Caco-2 (cell line): ENCODE data around the gene VPS39. TPM values are rescaled to one million over a fixed set of nuclear protein-coding genes. Genes with fewer than 3 reads are reported as not detected.

Source experiments
- BruUV-seq: library from RNA; stranded (reverse); fragments of 400-500 nt; replicated peaks from 2 replicates; lab custom pipeline; 2021; lab: Mats Ljungman, UMichigan
- CTCF ChIA-PET: fragments of 300-600 bp; sonication (Branson Sonifier 250); formaldehyde crosslinking; loops from one replicate; lab custom pipeline; 2022; ENCODE audit warnings: antibody characterized with exemption; lab: Charles Lee
- POLR2A ChIA-PET: fragments of 300-600 bp; sonication (Branson Sonifier 250); formaldehyde crosslinking; loops from one replicate; lab custom pipeline; 2022; ENCODE audit warnings: antibody characterized with exemption; lab: Charles Lee
- DNase-seq, 2 experiments: peaks; one replicate each; pipeline versions ENCODE4 v3.0.0 to v3.0.0-alpha.2; 2020 to 2022
- H3K27me3 ChIP-seq: replicated peaks from 2 replicates; pipeline ENCODE4 v1.6.0; 2011; ENCODE audit warnings: low read length; ENCODE audit not compliant: control insufficient read depth, insufficient read depth
- H3K36me3 ChIP-seq: 2 replicates; pipeline ENCODE4 v1.5.1; 2011; ENCODE audit warnings: low read length; ENCODE audit not compliant: control insufficient read depth, insufficient read depth
- H3K4me1 ChIP-seq: fragments of 250-450 bp; sonication (Bioruptor Pico); 2 replicates; pipeline ENCODE4 v1.5.1; 2020; ENCODE audit warnings: mild to moderate bottlenecking
- H3K4me3 ChIP-seq: 2 replicates; pipeline ENCODE4 v1.5.1; 2011; ENCODE audit warnings: low read depth, mild to moderate bottlenecking, control low read depth, low read length
- H3K9me3 ChIP-seq: fragments of 250-450 bp; sonication (Bioruptor Pico); 2 replicates; pipeline ENCODE4 v1.5.1; 2020; ENCODE audit warnings: mild to moderate bottlenecking, moderate library complexity
- H3K27ac Mint-ChIP-seq: one replicate; pipeline ENCODE4 v1.8.0; 2022; ENCODE audit warnings: mixed read lengths; ENCODE audit not compliant: unreplicated experiment
- H3K27me3 Mint-ChIP-seq: one replicate; pipeline ENCODE4 v1.8.0; 2022; ENCODE audit warnings: mixed read lengths; ENCODE audit not compliant: insufficient read depth, unreplicated experiment
- H3K36me3 Mint-ChIP-seq: one replicate; pipeline ENCODE4 v1.8.0; 2022; ENCODE audit warnings: mild to moderate bottlenecking, mixed read lengths; ENCODE audit not compliant: insufficient read depth, unreplicated experiment
- H3K4me1 Mint-ChIP-seq: one replicate; pipeline ENCODE4 v1.8.0; 2022; ENCODE audit warnings: low read depth, mixed read lengths; ENCODE audit not compliant: unreplicated experiment
- H3K4me3 Mint-ChIP-seq: one replicate; pipeline ENCODE4 v1.8.0; 2022; ENCODE audit warnings: mild to moderate bottlenecking, moderate library complexity, mixed read lengths; ENCODE audit not compliant: unreplicated experiment
- H3K9me3 Mint-ChIP-seq: one replicate; pipeline ENCODE4 v1.8.0; 2022; ENCODE audit warnings: mixed read lengths; ENCODE audit not compliant: unreplicated experiment
- intact Hi-C: fragments of 100-400 bp; cut with micrococcal nuclease; formaldehyde crosslinking; loops from one replicate; pipeline ENCODE4 v1.10.0; 2022; ENCODE audit not compliant: unreplicated experiment
- total RNA-seq: library from RNA; stranded (reverse); gene quantifications from 2 replicates; pipeline ENCODE4 v1.2.3, GENCODE V29; 2022
- TF ChIP-seq, protein P1 (sequence below), 2 experiments: fragments of 200-600 bp in 1 of 2; IDR thresholded peaks; 1 replicate in 1 of 2; 2 replicates in 1 of 2; pipeline versions ENCODE4 v1.5.1 to v1.8.0; 2011 to 2022; ENCODE audit warnings: antibody characterized with exemption in 1 of 2, control low read depth in 1 of 2, inconsistent platforms in 1 of 2, low read depth in 1 of 2, low read length in 1 of 2, mild to moderate bottlenecking in 1 of 2, moderate library complexity in 1 of 2; ENCODE audit not compliant: insufficient read depth in 1 of 2, severe bottlenecking in 1 of 2, unreplicated experiment in 1 of 2

VPS39 gene
- total RNA-seq, 1 experiment from 2014 or later: 48.4 TPM

GRCh38 chr15:42226648-42227047 is 18.5 kb upstream of the VPS39 start:
- Histone ChIP-seq H3K4me3 (no peak overlapping the region), H3K27me3 (no peaks in the 10 kb centered on the region), H3K4me1 (no peaks in the 10 kb centered on the region), H3K36me3 (no peaks in the 10 kb centered on the region; the same call in 1 of the 2 replicates), H3K9me3 (no peaks in the 10 kb centered on the region)
- Mint-ChIP-seq H3K9me3 (no peaks in the 10 kb centered on the region), H3K27ac (no peak overlapping the region), H3K4me1 (no peaks in the 10 kb centered on the region), H3K36me3 (peaks cover 32% of the 10 kb centered on the region), H3K4me3 (no peak overlapping the region), H3K27me3 (no peaks in the 10 kb centered on the region)
- ChIA-PET CTCF (no interaction called here), POLR2A (no interaction called here)
- TF ChIP-seq, protein P1, sequence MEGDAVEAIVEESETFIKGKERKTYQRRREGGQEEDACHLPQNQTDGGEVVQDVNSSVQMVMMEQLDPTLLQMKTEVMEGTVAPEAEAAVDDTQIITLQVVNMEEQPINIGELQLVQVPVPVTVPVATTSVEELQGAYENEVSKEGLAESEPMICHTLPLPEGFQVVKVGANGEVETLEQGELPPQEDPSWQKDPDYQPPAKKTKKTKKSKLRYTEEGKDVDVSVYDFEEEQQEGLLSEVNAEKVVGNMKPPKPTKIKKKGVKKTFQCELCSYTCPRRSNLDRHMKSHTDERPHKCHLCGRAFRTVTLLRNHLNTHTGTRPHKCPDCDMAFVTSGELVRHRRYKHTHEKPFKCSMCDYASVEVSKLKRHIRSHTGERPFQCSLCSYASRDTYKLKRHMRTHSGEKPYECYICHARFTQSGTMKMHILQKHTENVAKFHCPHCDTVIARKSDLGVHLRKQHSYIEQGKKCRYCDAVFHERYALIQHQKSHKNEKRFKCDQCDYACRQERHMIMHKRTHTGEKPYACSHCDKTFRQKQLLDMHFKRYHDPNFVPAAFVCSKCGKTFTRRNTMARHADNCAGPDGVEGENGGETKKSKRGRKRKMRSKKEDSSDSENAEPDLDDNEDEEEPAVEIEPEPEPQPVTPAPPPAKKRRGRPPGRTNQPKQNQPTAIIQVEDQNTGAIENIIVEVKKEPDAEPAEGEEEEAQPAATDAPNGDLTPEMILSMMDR (IDR thresholded peaks at IDR 0.05; ENCODE audit: insufficient read depth in 1 of 2, low read depth in 1 of 2, low read length in 1 of 2, severe bottlenecking in 1 of 2, unreplicated experiment in 1 of 2): no peak
- BruUV-seq: no TSS peak
- DNase-seq: no peak
- intact Hi-C loops: loop anchor here (10.0 kb wide), 2 partner anchors 158 to 248 kb away; no protein-coding TSS in a partner anchor

GRCh38 chr15:42220216-42220615 is 12.1 kb upstream of the VPS39 start:
- no TSS peak for BruUV-seq
- Mint-ChIP-seq H3K27ac (no peak overlapping the region), H3K36me3 (peaks cover 44% of the 10 kb centered on the region), H3K27me3 (no peaks in the 10 kb centered on the region), H3K9me3 (no peaks in the 10 kb centered on the region), H3K4me1 (no peaks in the 10 kb centered on the region), H3K4me3 (no peak overlapping the region)
- H3K36me3 ChIP-seq: no peaks in the 10 kb centered on the region; the same call in 1 of the 2 replicates
- TF ChIP-seq, protein P1 (IDR thresholded peaks at IDR 0.05; ENCODE audit: insufficient read depth in 1 of 2, low read depth in 1 of 2, low read length in 1 of 2, severe bottlenecking in 1 of 2, unreplicated experiment in 1 of 2): no peak
- no peak for DNase-seq
- no peak overlapping the region for H3K4me3 ChIP-seq
- ChIA-PET POLR2A (no interaction called here), CTCF (no interaction called here)
- intact Hi-C loops: loop anchor here (10.0 kb wide), 2 partner anchors 165 to 255 kb away; no protein-coding TSS in a partner anchor
- no peaks in the 10 kb centered on the region for H3K27me3 ChIP-seq
- H3K4me1 ChIP-seq: no peaks in the 10 kb centered on the region
- no peaks in the 10 kb centered on the region; the same call in 1 of the 2 replicates for H3K9me3 ChIP-seq

DNA sequence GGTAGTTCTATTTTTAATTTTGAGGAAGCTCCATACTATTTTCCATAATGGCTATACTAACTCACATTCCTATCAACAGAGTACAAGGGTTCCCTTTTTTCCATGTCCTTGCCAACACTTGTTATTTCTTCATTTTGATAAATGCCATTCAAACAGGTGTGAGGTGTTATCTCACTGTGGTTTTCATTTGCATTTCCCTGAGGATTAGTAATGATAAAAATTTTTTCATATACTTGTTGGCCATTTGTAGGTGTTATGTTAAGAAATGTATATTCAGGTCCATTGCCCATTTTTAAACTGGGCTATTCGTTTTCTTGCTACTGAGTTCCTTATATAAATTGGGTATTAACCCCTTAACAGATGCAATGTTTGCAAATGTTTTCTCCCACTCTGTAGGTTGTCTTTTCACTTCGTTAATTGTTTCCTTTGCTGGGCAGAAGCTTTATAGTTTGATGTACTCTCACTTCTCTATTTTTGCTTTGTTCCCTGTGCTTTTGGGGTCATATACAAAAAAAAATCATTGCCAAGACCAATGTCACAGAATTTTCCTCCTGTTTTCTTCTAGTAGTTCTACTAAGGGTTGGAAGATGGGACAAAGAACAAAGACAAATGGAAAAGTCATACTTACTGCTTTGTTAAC is 11.0 kb upstream of the VPS39 start:
- no peaks in the 10 kb centered on the region for H3K27me3 ChIP-seq
- H3K4me1 Mint-ChIP-seq: no peaks in the 10 kb centered on the region
- ChIA-PET CTCF (no interaction called here), POLR2A (no interaction called here)
- no peaks in the 10 kb centered on the region for H3K27me3 Mint-ChIP-seq
- no peak for DNase-seq
- H3K9me3 Mint-ChIP-seq: no peaks in the 10 kb centered on the region
- no peak overlapping the region for H3K4me3 ChIP-seq
- intact Hi-C loops: no loop called here
- no peak overlapping the region for H3K27ac Mint-ChIP-seq
- no peak overlapping the region for H3K4me3 Mint-ChIP-seq
- TF ChIP-seq, protein P1 (IDR thresholded peaks at IDR 0.05; ENCODE audit: insufficient read depth in 1 of 2, low read depth in 1 of 2, low read length in 1 of 2, severe bottlenecking in 1 of 2, unreplicated experiment in 1 of 2): no peak
- H3K36me3 Mint-ChIP-seq: peaks cover 48% of the 10 kb centered on the region
- H3K36me3 ChIP-seq: no peaks in the 10 kb centered on the region; the same call in 1 of the 2 replicates
- H3K4me1 ChIP-seq: no peaks in the 10 kb centered on the region
- no peaks in the 10 kb centered on the region; the same call in 1 of the 2 replicates for H3K9me3 ChIP-seq
- BruUV-seq: no TSS peak
